ENCODE data around the gene ASAP3. TPM values are rescaled to one million over a fixed set of nuclear protein-coding genes. Genes with fewer than 3 reads are reported as not detected.

ASAP3 gene
- total and polyA plus RNA-seq, 12 donors = 15.5 to 58.4 (median 30.4) TPM

DNA sequence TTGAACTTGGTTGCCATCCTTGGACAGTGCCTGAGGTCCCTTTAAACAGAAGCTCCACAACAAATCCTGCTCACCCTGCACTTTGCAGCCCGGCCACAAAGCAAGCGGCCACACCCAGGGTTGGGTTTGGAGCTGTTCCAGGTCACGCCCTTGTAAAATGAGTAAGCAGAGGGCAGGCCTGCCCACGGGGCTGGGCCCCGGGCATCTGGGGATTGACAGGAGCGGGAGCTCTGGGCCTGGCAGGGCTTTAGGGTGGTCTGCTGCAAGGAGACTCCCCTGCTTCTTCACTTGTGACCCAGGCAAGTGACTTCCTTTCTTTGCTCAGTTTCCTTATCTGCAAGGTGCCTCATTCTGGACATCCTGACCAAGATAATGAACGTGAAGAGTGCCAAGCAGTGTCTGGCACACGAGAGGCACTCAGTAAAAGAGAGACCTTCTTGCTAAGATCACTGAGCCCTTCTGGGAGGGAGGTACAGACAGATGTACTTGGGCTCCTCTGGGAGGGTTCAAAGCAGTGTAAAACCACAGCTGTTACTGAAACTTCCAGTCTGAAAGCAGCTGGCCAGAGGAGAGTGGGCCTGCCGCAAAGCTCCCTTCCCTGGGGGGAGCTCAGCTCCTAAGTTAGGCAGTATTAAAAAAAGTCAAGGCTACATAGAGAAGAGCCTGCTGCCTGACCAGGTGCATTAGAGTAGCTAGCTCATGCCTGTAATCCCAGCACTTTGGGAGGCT, 44.4 kb upstream of the ASAP3 start:
- no peaks in the 10 kb centered on the region for H3K9me3 ChIP-seq
- H3K4me1 ChIP-seq = peaks cover 14 to 97% (median 28%) of the 10 kb centered on the region in 9 donors
- H3K27me3 ChIP-seq = peaks cover 0 to 16% (median 6%) of the 10 kb centered on the region in 7 donors
- ATAC-seq (peak; percentile 36 to 77 (median 68)), DNase-seq (peak; percentile 69 to 77)
- TF ChIP-seq, protein P1, sequence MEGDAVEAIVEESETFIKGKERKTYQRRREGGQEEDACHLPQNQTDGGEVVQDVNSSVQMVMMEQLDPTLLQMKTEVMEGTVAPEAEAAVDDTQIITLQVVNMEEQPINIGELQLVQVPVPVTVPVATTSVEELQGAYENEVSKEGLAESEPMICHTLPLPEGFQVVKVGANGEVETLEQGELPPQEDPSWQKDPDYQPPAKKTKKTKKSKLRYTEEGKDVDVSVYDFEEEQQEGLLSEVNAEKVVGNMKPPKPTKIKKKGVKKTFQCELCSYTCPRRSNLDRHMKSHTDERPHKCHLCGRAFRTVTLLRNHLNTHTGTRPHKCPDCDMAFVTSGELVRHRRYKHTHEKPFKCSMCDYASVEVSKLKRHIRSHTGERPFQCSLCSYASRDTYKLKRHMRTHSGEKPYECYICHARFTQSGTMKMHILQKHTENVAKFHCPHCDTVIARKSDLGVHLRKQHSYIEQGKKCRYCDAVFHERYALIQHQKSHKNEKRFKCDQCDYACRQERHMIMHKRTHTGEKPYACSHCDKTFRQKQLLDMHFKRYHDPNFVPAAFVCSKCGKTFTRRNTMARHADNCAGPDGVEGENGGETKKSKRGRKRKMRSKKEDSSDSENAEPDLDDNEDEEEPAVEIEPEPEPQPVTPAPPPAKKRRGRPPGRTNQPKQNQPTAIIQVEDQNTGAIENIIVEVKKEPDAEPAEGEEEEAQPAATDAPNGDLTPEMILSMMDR (IDR thresholded peaks at IDR 0.05) = no peak
- peak overlapping the region in 2 of 10 donors; percentile 12 to 67 for H3K4me3 ChIP-seq
- intact Hi-C loops (cut with DNase I) = no loop called here
- 9 to 12% methylated on average over 9 of the region's 9 CpGs for WGBS, 2 donors
- peak overlapping the region in 3 of 10 donors; percentile 10 to 85 (median 19) for H3K27ac ChIP-seq
- H3K36me3 ChIP-seq = no peaks in the 10 kb centered on the region

DNA sequence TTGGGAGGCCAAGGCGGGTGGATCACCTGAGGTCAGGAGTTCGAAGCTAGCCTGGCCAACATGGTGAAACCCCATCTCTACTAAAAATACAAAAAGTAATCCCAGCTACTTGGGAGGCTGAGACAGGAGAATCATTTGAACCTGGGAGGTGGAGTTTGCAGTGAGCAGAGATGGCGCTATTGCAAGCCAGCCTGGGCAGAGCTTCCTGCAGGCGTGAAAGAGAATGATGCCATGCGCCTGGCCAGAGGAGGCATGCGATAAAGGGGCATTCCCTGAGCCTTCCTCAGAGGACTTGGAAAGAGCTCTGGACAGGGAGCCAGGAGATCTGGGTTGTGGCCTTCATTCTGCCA, 43.9 kb upstream of the ASAP3 start:
- Histone ChIP-seq H3K4me3 (peak overlapping the region in 2 of 10 donors; percentile 12 to 67), H3K27me3 (peaks cover 0 to 16% (median 6%) of the 10 kb centered on the region in 7 donors), H3K9me3 (no peaks in the 10 kb centered on the region), H3K36me3 (no peaks in the 10 kb centered on the region), H3K27ac (peak overlapping the region in 1 of 10 donors; percentile 85), H3K4me1 (peaks cover 14 to 96% (median 28%) of the 10 kb centered on the region in 9 donors)
- intact Hi-C loops (cut with DNase I) = no loop called here
- TF ChIP-seq, protein P1 (IDR thresholded peaks at IDR 0.05) = no peak
- ATAC-seq (peak in 1 of 8 donors; percentile 4), DNase-seq (no peak)
- 76 to 84% methylated on average over 6 of the region's 6 CpGs for WGBS, 2 donors

DNA sequence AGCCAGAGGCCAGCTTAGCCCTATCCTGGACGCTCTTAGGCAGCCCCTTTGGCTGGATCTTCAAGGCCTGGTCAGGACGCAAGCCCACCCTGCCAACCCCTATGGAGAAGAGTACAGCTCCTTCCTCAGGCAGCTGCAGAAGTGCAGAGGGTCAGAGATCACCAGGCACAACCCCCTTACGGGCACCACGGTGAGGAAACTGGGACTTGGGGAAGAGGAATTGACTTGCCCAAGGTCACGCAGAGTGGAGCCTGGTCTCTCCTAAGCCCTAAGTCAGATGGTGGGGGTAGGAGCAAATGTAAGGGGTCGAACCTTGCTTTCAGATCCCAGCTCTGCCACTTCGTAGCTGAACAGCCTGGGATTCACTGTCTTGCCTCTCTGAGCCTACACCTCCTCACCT, 43.4 kb upstream of the ASAP3 start:
- 91 to 94% methylated on average over 7 of the region's 7 CpGs for WGBS, 2 donors
- DNase-seq = no peak
- H3K4me1 ChIP-seq = peaks cover 14 to 96% (median 28%) of the 10 kb centered on the region in 9 donors
- H3K27me3 ChIP-seq = peaks cover 0 to 16% (median 6%) of the 10 kb centered on the region in 7 donors
- H3K4me3 ChIP-seq = no peak overlapping the region
- TF ChIP-seq, protein P1 (IDR thresholded peaks at IDR 0.05) = no peak
- intact Hi-C loops (cut with DNase I) = no loop called here
- no peaks in the 10 kb centered on the region for H3K9me3 ChIP-seq
- peak overlapping the region in 1 of 10 donors; percentile 85 for H3K27ac ChIP-seq
- no peak for ATAC-seq
- H3K36me3 ChIP-seq = no peaks in the 10 kb centered on the region

DNA sequence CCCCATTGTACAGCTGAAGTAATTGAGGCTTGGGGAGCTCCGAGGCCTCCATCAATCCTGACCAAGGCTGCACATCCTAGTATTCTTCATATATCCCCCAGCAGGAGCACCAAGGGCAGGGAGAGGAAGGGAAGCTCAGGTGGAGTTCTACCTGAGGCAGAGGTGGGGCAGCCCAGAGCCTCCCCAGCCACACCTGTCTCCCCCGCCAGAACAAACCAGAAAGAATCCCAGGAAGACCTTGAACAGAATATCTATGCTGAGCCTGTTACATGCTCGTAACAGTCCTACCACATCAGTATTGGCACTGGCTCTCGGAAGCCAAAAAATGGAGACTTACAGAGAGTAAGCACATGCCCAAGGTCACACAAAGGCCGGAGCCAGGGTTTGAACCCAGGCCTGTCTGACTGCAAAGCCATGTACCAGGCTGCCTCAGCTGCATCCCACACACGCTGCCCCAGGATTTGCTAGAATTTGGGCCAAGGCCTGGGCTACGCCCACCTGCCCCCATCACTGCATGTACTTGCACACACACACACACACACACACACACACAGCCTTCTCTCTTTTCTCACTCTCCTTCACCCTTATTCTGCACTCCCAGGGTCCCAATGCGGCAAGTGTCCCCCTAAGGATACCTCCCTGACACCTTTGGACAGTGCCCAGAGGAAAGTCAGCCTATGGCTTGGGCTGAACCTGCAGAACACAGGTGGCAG, 42.5 kb upstream of the ASAP3 start:
- ATAC-seq (no peak), DNase-seq (no peak)
- peaks cover 0 to 16% (median 6%) of the 10 kb centered on the region in 7 donors for H3K27me3 ChIP-seq

More for the DNA sequence above, 42.5 kb upstream of the ASAP3 start:
- TF ChIP-seq, protein P1 (IDR thresholded peaks at IDR 0.05) = no peak
- Histone ChIP-seq H3K36me3 (peaks cover 0 to 5% (median 0%) of the 10 kb centered on the region in 9 donors), H3K4me3 (no peak overlapping the region), H3K27ac (peak overlapping the region in 1 of 10 donors; percentile 85), H3K9me3 (no peaks in the 10 kb centered on the region), H3K4me1 (peaks cover 10 to 91% (median 24%) of the 10 kb centered on the region in 9 donors)
- intact Hi-C loops (cut with DNase I) = no loop called here
- 94 to 97% methylated on average over 8 of the region's 8 CpGs for WGBS, 2 donors

Data from heart right ventricle (tissue), 16 donors.